HEK293T (cell line): ENCODE measurements around the gene PAGR1.

Experiments used
- CTCF ChIA-PET: fragments of 350-600 bp; formaldehyde crosslinking; extraction: SDS; loops from one replicate; lab custom pipeline; 2021; ENCODE audit warnings: antibody characterized with exemption, inconsistent platforms; lab: Yijun Ruan, JAX
- POLR2A ChIA-PET: fragments of 350-600 bp; formaldehyde crosslinking; extraction: SDS; loops from one replicate; lab custom pipeline; 2020; ENCODE audit warnings: antibody characterized with exemption, inconsistent platforms; lab: Yijun Ruan, JAX
- DNase-seq: peaks from one replicate; pipeline ENCODE4 v3.0.0; 2012; ENCODE audit warnings: mixed read lengths; ENCODE audit errors: extremely low spot score
- ARNT ChIP-seq: fragments of 450-650 bp; IDR thresholded peaks from 2 replicates; pipeline ENCODE4 v1.6.1; 2017; ENCODE audit warnings: mild to moderate bottlenecking
- BHLHE40 ChIP-seq: fragments of 450-650 bp; IDR thresholded peaks from 2 replicates; pipeline ENCODE4 v1.6.1; 2016; ENCODE audit warnings: mild to moderate bottlenecking, moderate library complexity, borderline replicate concordance
- CTBP1 ChIP-seq: fragments of 450-650 bp; IDR thresholded peaks from 2 replicates; pipeline ENCODE4 v1.6.1; 2016; ENCODE audit warnings: borderline replicate concordance
- ELF4 ChIP-seq: fragments of 450-650 bp; IDR thresholded peaks from 2 replicates; pipeline ENCODE4 v1.6.1; 2017; ENCODE audit warnings: antibody characterized with exemption
- FOXA1 ChIP-seq: fragments of 450-650 bp; IDR thresholded peaks from 2 replicates; pipeline ENCODE4 v1.6.1; 2016; ENCODE audit warnings: mild to moderate bottlenecking
- FOXK2 ChIP-seq: fragments of 450-650 bp; IDR thresholded peaks from 2 replicates; pipeline ENCODE4 v1.6.1; 2016; ENCODE audit warnings: mild to moderate bottlenecking
- FOXM1 ChIP-seq: fragments of 450-650 bp; IDR thresholded peaks from 2 replicates; pipeline ENCODE4 v1.6.1; 2017; ENCODE audit warnings: mild to moderate bottlenecking, borderline replicate concordance
- HDGF ChIP-seq: fragments of 450-650 bp; IDR thresholded peaks from 2 replicates; pipeline ENCODE4 v1.6.1; 2017; ENCODE audit warnings: antibody characterized with exemption, borderline replicate concordance
- L3MBTL2 ChIP-seq: fragments of 450-650 bp; conservative IDR thresholded peaks from 2 replicates; pipeline ENCODE4 v1.6.1; 2016; ENCODE audit warnings: mild to moderate bottlenecking
- LEF1 ChIP-seq: fragments of 450-650 bp; IDR thresholded peaks from 2 replicates; pipeline ENCODE4 v1.6.1; 2017; ENCODE audit warnings: mild to moderate bottlenecking, borderline replicate concordance
- NFRKB ChIP-seq: fragments of 450-650 bp; IDR thresholded peaks from 2 replicates; pipeline ENCODE4 v1.6.1; 2016; ENCODE audit warnings: mild to moderate bottlenecking, moderate library complexity
- SP1 ChIP-seq: fragments of 450-650 bp; IDR thresholded peaks from 2 replicates; pipeline ENCODE4 v1.6.1; 2017
- SUZ12 ChIP-seq: fragments of 450-650 bp; IDR thresholded peaks from 2 replicates; pipeline ENCODE4 v1.6.1; 2016; ENCODE audit warnings: mild to moderate bottlenecking
- TARDBP ChIP-seq: fragments of 450-650 bp; IDR thresholded peaks from 2 replicates; pipeline ENCODE4 v1.6.1; 2016
- ZNF384 ChIP-seq: fragments of 450-650 bp; IDR thresholded peaks from 2 replicates; pipeline ENCODE4 v1.6.1; 2016
- TF ChIP-seq, protein P1 (sequence below): fragments of 450-650 bp; IDR thresholded peaks from 2 replicates; pipeline ENCODE4 v1.6.1; 2016

PAGR1 gene

DNA sequence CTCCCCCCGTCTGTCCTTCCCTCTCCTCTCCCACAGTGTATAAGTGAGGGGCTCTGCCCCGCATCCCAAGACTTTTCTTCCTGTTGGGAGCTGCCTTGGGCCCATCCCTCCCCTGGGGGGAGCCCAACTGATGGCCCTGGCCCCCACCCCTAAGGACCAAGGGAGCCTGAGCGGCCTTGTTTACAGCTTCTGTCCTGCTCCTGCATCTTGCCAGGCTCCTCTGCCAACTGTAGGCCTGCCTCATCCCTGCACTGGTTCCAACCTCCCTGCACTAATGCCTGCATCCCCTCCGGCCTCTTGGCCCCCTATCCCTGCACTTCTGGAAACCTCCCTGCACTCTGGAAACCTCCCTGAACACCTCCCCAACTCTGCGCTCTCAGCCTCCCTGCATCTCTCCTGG lies 1.4 kb upstream of the PAGR1 start:
- POLR2A ChIA-PET = interaction anchor here (1.1 to 10.8 kb wide), 5 partner anchors 10 to 278 kb away, joined by 3 to 176 read pairs (median 8); partner anchors contain the start of genes KCTD13 and MAZ
- DNase-seq = no peak
- TF ChIP-seq FOXM1 = no peak
- no peak for TF ChIP-seq ARNT
- no peak for TF ChIP-seq TARDBP
- TF ChIP-seq SUZ12 = no peak
- TF ChIP-seq HDGF = no peak
- no peak for TF ChIP-seq LEF1
- no peak for TF ChIP-seq FOXK2
- TF ChIP-seq ZNF384 = no peak
- TF ChIP-seq ELF4 = no peak
- no peak for TF ChIP-seq BHLHE40
- CTCF ChIA-PET = no interaction called here

DNA sequence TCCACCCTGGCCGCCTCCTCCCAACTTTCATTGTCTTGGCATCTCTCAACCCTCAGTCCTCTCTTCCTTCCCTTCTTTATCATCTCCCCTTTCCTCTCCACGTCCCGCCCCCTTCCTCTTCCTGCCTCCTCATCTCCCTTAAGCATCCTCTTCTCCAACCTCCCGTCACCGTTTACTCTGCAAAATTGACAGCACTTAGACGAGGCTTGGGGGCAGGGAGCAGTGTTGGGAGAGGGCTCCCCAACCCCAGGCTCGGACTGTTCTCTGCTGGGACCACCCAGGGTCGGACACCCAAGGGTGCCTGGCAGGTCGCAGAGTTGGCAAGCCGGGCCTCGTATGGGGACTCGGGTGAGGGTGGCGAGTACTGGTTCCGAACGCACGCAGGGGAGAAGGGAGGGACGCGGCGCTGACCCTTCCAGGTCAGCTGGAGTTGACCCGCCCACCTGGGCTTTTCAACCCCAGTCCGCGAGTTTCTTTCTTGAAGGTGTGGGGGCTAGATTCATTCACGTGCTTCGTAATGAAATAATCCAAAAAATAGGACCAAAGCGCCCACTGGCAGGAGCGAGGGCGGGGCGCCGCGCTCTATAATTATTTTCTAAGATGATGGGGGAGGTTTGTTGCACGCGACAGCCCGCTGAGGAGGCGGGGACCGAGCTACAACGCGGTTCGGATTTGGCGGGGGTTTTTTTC lies 775 bp upstream of the PAGR1 start:
- POLR2A ChIA-PET = interaction anchor here (0.6 to 10.8 kb wide), 25 partner anchors 10 to 1227 kb away, joined by 3 to 176 read pairs (median 5); partner anchors contain the start of genes ASPHD1, C16orf92, KCTD13 and KIF22
- CTCF ChIA-PET = interaction anchor here (0.6 to 6.1 kb wide), 13 partner anchors 8 to 1169 kb away, joined by 3 to 52 read pairs (median 4); partner anchors contain the start of gene MAZ
- DNase-seq = no peak
- TF ChIP-seq TARDBP (no peak), ELF4 (no peak), SP1 (no peak), CTBP1 (no peak), HDGF (no peak), ZNF384 (no peak)

DNA sequence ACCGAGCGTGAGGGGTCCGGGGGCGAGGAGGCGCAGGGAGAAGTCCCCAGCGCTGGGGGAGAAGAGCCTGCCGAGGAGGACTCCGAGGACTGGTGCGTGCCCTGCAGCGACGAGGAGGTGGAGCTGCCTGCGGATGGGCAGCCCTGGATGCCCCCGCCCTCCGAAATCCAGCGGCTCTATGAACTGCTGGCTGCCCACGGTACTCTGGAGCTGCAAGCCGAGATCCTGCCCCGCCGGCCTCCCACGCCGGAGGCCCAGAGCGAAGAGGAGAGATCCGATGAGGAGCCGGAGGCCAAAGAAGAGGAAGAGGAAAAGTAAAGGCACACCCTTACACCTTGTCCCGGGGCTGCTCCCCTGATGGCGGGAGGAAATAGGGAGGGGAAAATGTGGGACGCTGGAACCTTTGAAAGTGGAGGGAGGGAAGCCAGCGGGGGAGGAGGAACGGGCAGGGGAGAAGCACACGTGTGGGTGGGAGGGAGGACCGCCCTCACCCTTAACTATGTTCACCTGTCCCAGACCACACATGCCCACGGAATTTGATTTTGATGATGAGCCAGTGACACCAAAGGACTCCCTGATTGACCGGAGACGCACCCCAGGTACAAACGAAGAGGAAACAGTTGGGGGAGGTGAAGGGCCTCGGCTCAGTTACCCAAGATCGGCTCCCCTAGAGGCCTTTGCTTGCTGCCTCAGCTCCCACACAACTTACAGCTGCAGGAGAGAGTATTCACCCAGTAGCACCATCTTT lies 916 bp downstream of the PAGR1 start:
- POLR2A ChIA-PET = interaction anchor here (0.6 to 10.8 kb wide), 17 partner anchors 10 to 1226 kb away, joined by 3 to 176 read pairs (median 6); partner anchors contain the start of genes HSD3B7, KCTD13, MAZ and QPRT
- TF ChIP-seq L3MBTL2 = no peak
- TF ChIP-seq BHLHE40 = no peak
- TF ChIP-seq CTBP1 = no peak
- no peak for TF ChIP-seq HDGF
- no peak for TF ChIP-seq LEF1
- TF ChIP-seq TARDBP = no peak
- no peak for TF ChIP-seq FOXK2
- no peak for TF ChIP-seq SP1
- no peak for TF ChIP-seq ARNT
- TF ChIP-seq, protein P1, sequence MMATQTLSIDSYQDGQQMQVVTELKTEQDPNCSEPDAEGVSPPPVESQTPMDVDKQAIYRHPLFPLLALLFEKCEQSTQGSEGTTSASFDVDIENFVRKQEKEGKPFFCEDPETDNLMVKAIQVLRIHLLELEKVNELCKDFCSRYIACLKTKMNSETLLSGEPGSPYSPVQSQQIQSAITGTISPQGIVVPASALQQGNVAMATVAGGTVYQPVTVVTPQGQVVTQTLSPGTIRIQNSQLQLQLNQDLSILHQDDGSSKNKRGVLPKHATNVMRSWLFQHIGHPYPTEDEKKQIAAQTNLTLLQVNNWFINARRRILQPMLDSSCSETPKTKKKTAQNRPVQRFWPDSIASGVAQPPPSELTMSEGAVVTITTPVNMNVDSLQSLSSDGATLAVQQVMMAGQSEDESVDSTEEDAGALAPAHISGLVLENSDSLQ = no peak
- TF ChIP-seq SUZ12 = no peak
- no peak for TF ChIP-seq ZNF384
- no peak for TF ChIP-seq FOXM1
- TF ChIP-seq FOXA1 = no peak
- TF ChIP-seq NFRKB = no peak
- no peak for TF ChIP-seq ELF4
- CTCF ChIA-PET = interaction anchor here (0.6 to 6.1 kb wide), 12 partner anchors 10 to 1199 kb away, joined by 3 to 52 read pairs (median 4); partner anchors contain the start of genes KCTD13 and MAZ
- DNase-seq = peak; percentile 72

DNA sequence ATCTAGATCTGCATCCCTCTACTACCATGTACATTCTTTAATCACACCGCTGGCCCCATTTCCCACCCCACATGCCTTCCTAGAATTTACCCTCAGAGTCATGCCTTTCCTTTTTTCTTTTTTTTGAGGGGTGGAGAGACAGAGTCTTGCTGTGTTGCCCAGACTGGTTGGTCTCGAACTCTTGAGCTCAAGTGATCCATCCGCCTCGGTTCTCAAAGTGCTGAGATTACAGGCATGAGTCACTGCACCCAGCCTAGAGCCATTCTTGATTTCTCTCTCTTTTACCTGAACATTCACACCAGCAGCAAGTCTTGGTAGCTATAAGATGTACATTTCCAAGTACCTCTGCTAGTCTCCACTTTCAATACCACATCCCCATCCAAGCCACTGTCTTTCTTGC lies 2.1 kb downstream of the PAGR1 start:
- TF ChIP-seq CTBP1 (no peak), SUZ12 (no peak), BHLHE40 (no peak), TARDBP (no peak), NFRKB (no peak), L3MBTL2 (no peak), ARNT (no peak), ELF4 (no peak), FOXK2 (no peak), SP1 (no peak), ZNF384 (no peak)
- TF ChIP-seq, protein P1 = no peak
- CTCF ChIA-PET = interaction anchor here (0.7 to 6.1 kb wide), 8 partner anchors 11 to 1166 kb away, joined by 3 to 52 read pairs (median 4); partner anchors contain the start of genes KCTD13 and MAZ

DNA sequence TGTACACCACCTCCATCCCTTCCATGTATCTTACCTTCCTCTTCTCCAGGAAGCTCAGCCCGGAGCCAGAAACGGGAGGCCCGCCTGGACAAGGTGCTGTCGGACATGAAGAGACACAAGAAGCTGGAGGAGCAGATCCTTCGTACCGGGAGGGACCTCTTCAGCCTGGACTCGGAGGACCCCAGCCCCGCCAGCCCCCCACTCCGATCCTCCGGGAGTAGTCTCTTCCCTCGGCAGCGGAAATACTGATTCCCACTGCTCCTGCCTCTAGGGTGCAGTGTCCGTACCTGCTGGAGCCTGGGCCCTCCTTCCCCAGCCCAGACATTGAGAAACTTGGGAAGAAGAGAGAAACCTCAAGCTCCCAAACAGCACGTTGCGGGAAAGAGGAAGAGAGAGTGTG lies 3.6 kb downstream of the PAGR1 start:
- POLR2A ChIA-PET = interaction anchor here (0.9 to 10.8 kb wide), 6 partner anchors 10 to 199 kb away, joined by 3 to 176 read pairs (median 4); partner anchors contain the start of genes KIF22 and MAZ
- CTCF ChIA-PET = interaction anchor here (0.5 to 6.1 kb wide), 5 partner anchors 12 to 202 kb away, joined by 3 to 52 read pairs (median 4); no protein-coding TSS in a partner anchor
- TF ChIP-seq FOXA1 = no peak
- TF ChIP-seq, protein P1 = no peak
- TF ChIP-seq FOXM1 = no peak
- no peak for TF ChIP-seq BHLHE40
- TF ChIP-seq ELF4 = no peak
- TF ChIP-seq ZNF384 = no peak
- no peak for TF ChIP-seq TARDBP
- no peak for TF ChIP-seq CTBP1
- TF ChIP-seq HDGF = no peak
- TF ChIP-seq NFRKB = no peak
- TF ChIP-seq LEF1 = no peak
- TF ChIP-seq SUZ12 = no peak
- no peak for TF ChIP-seq SP1
- no peak for TF ChIP-seq ARNT
- no peak for TF ChIP-seq FOXK2
- no peak for TF ChIP-seq L3MBTL2
- no peak for DNase-seq

More for the DNA sequence above, 2.1 kb downstream of the PAGR1 start:
- DNase-seq = no peak
- POLR2A ChIA-PET = interaction anchor here (0.6 to 10.8 kb wide), 4 partner anchors 9 to 1185 kb away, joined by 3 to 176 read pairs (median 4); partner anchors contain the start of genes HIRIP3 and MAZ
